RWPE2 (cell line): ENCODE data around the gene ROBO3.

Experiments used
- ATAC-seq: fragments of 200-7000 bp; cut with Tn5 transposase; 3 replicates; pipeline ENCODE4 v1.9.1; 2021; ENCODE audit warnings: low read depth
- DNase-seq: peaks from one replicate; pipeline ENCODE4 v3.0.0-alpha.2; 2020; ENCODE audit warnings: low spot score
- H3K27ac ChIP-seq: fragments of 450-650 bp; 2 replicates; pipeline ENCODE4 v1.5.1; 2017; ENCODE audit warnings: mild to moderate bottlenecking; ENCODE audit not compliant: poor library complexity, severe bottlenecking
- H3K27me3 ChIP-seq: fragments of 250-450 bp; sonication (Bioruptor Pico); 2 replicates; pipeline ENCODE4 v1.5.1; 2021; ENCODE audit warnings: mild to moderate bottlenecking, moderate library complexity; ENCODE audit not compliant: insufficient read depth, poor library complexity, severe bottlenecking
- H3K36me3 ChIP-seq: fragments of 250-450 bp; sonication (Bioruptor Pico); 2 replicates; pipeline ENCODE4 v1.5.1; 2020; ENCODE audit warnings: low read depth, mild to moderate bottlenecking, moderate library complexity
- H3K4me1 ChIP-seq: fragments of 250-450 bp; sonication (Bioruptor Pico); 2 replicates; pipeline ENCODE4 v1.5.1; 2021; ENCODE audit warnings: mild to moderate bottlenecking, moderate library complexity; ENCODE audit not compliant: insufficient read depth, poor library complexity, severe bottlenecking
- H3K4me3 ChIP-seq: fragments of 250-450 bp; sonication (Bioruptor Pico); 2 replicates; pipeline ENCODE4 v1.5.1; 2021; ENCODE audit warnings: mild to moderate bottlenecking, moderate library complexity; ENCODE audit not compliant: severe bottlenecking
- H3K9me3 ChIP-seq: fragments of 250-450 bp; sonication (Bioruptor Pico); 2 replicates; pipeline ENCODE4 v1.5.1; 2021; ENCODE audit warnings: mild to moderate bottlenecking, moderate library complexity; ENCODE audit not compliant: severe bottlenecking
- TF ChIP-seq, protein P1 (sequence below): fragments of 450-650 bp; IDR thresholded peaks from one replicate; pipeline ENCODE4 v1.5.1; 2017; ENCODE audit warnings: mild to moderate bottlenecking, moderate library complexity; ENCODE audit not compliant: poor library complexity, severe bottlenecking

ROBO3 gene

DNA sequence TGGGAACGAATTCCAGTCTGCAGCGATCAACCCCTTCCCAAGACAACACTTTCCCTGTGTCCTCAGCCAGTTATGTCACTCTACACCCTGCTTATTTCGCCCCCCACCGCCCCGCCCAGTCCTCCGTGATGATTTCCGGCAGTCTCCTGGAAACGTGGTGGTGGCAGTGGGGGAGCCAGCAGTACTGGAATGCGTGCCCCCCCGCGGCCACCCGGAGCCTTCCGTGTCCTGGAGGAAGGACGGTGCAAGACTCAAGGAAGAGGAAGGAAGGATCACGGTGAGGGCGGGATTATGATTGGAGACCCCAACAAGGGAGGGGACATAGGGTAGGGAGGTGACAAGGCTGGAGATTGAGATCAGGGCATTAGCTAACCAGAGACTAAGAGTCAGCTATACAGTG is 4.1 kb downstream of the ROBO3 start:
- Histone ChIP-seq H3K9me3 (no peaks in the 10 kb centered on the region), H3K4me1 (no peaks in the 10 kb centered on the region), H3K4me3 (no peak overlapping the region), H3K36me3 (no peaks in the 10 kb centered on the region), H3K27ac (no peak overlapping the region), H3K27me3 (peaks cover 71% of the 10 kb centered on the region)
- TF ChIP-seq, protein P1, sequence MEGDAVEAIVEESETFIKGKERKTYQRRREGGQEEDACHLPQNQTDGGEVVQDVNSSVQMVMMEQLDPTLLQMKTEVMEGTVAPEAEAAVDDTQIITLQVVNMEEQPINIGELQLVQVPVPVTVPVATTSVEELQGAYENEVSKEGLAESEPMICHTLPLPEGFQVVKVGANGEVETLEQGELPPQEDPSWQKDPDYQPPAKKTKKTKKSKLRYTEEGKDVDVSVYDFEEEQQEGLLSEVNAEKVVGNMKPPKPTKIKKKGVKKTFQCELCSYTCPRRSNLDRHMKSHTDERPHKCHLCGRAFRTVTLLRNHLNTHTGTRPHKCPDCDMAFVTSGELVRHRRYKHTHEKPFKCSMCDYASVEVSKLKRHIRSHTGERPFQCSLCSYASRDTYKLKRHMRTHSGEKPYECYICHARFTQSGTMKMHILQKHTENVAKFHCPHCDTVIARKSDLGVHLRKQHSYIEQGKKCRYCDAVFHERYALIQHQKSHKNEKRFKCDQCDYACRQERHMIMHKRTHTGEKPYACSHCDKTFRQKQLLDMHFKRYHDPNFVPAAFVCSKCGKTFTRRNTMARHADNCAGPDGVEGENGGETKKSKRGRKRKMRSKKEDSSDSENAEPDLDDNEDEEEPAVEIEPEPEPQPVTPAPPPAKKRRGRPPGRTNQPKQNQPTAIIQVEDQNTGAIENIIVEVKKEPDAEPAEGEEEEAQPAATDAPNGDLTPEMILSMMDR: no peak
- ATAC-seq (no peak), DNase-seq (no peak)

DNA sequence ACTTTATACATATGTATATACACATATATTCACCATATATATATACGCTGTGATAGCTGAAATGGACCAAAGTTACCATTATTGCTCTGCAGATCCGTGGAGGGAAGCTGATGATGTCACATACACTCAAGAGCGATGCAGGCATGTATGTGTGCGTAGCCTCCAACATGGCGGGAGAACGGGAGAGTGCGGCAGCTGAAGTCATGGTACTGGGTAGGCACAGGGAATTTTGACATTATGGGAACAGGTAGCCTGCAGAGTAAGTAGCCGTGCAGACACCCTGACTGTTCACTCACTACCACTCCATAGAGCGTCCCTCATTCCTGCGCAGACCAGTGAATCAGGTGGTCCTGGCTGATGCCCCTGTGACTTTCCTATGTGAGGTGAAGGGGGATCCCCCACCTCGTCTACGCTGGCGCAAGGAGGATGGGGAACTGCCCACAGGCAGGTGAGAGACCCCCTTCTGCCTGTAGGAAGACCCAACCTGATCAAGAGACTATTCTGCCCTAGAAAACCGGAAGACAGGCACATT is 4.7 kb downstream of the ROBO3 start:
- no peaks in the 10 kb centered on the region for H3K4me1 ChIP-seq
- no peak overlapping the region for H3K27ac ChIP-seq
- DNase-seq (no peak), ATAC-seq (no peak)
- H3K27me3 ChIP-seq: peaks cover 65% of the 10 kb centered on the region
- TF ChIP-seq, protein P1: no peak
- H3K9me3 ChIP-seq: no peaks in the 10 kb centered on the region
- H3K4me3 ChIP-seq: no peak overlapping the region
- H3K36me3 ChIP-seq: no peaks in the 10 kb centered on the region

DNA sequence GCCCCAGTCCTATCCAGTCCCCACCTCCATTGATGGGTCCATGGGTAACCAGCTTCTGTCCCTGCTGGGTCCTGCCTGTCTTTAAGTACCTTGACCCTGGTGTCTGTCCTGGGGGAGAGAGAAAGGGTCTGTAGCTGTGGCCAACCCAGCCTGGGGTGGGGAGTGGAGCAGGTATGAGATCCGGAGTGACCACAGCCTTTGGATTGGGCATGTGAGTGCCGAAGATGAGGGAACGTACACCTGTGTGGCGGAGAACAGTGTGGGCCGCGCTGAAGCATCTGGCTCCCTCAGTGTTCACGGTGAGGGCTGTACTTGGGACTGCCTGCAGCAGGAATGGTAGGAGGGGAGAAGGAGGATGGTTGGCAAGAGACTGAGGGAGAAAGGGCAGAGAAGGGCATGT is 5.2 kb downstream of the ROBO3 start:
- peaks cover 60% of the 10 kb centered on the region for H3K27me3 ChIP-seq
- ATAC-seq (no peak), DNase-seq (no peak)
- TF ChIP-seq, protein P1: no peak
- no peaks in the 10 kb centered on the region for H3K9me3 ChIP-seq
- no peaks in the 10 kb centered on the region for H3K36me3 ChIP-seq
- H3K4me1 ChIP-seq: no peaks in the 10 kb centered on the region
- no peak overlapping the region for H3K4me3 ChIP-seq
- H3K27ac ChIP-seq: no peak overlapping the region

DNA sequence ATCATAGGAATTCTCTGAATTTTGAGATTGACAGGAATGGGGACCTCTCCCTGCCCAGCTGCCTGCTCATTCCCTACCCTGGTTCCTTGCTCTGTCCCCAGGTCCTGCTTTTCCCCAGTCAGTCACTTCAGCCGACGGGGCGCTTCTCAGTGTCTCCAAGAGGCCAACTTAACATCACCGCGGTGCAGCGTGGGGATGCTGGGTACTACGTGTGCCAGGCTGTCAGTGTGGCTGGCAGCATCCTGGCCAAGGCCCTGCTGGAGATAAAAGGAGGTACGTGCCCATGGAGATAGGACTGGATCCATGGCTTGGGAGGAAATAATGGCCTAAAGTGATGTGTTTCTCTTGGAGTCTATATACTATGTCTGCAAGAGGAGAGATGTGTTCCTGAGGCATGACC is 7.0 kb downstream of the ROBO3 start:
- Histone ChIP-seq H3K9me3 (no peaks in the 10 kb centered on the region), H3K27me3 (peaks cover 42% of the 10 kb centered on the region), H3K4me1 (no peaks in the 10 kb centered on the region), H3K4me3 (no peak overlapping the region), H3K36me3 (no peaks in the 10 kb centered on the region), H3K27ac (no peak overlapping the region)
- no peak for DNase-seq
- no peak for ATAC-seq
- TF ChIP-seq, protein P1: no peak

DNA sequence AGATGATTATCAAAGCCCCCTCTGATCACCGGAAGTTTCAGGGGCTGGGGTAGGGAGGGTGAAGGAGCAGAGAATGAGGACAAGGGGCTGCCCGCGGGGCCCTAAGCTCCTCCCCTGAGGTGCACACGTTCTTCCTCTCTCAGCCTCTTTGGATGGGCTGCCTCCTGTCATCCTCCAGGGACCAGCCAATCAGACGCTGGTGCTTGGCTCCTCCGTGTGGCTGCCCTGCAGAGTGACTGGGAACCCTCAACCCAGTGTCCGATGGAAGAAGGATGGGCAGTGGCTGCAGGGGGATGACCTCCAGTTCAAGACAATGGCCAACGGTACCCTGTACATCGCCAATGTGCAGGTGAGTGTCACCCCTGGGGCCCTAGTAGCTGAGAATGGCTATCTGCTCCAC is 7.5 kb downstream of the ROBO3 start:
- no peaks in the 10 kb centered on the region for H3K9me3 ChIP-seq
- TF ChIP-seq, protein P1: no peak
- DNase-seq: no peak
- no peak overlapping the region for H3K27ac ChIP-seq
- no peaks in the 10 kb centered on the region for H3K36me3 ChIP-seq
- H3K4me1 ChIP-seq: no peaks in the 10 kb centered on the region
- ATAC-seq: no peak
- H3K4me3 ChIP-seq: no peak overlapping the region
- peaks cover 37% of the 10 kb centered on the region for H3K27me3 ChIP-seq
